GM19240 (cell line): ENCODE measurements around the gene JMJD8.
"Not testable (repeated sequence)": the region's sequence is repeated elsewhere in the genome, so short reads cannot be mapped to it uniquely, and the experiment has no call there.

Experiments
- DNase-seq: peaks from one replicate; pipeline ENCODE4 v3.0.0; 2011; ENCODE audit warnings: low spot score; ENCODE audit not compliant: insufficient read length

The JMJD8 gene

GRCh38 chr16:722835-723633, 38.9 kb upstream of the JMJD8 start:
- no peak for DNase-seq

GRCh38 chr16:721765-722540, 37.8 kb upstream of the JMJD8 start:
- DNase-seq = no peak

- peak; percentile 95 for DNase-seq
Observed at GRCh38 chr16:720990-721764, 37.0 kb upstream of the JMJD8 start, which contains the start of gene ANTKMT. Gene ANTKMT (plus strand): TSS chr16:721146. CDS start chr16:721275, 129 bp downstream.

- DNase-seq = peak; percentile 77
Observed at GRCh38 chr16:720447-720989, 36.4 kb upstream of the JMJD8 start.

- no peak for DNase-seq
Observed at GRCh38 chr16:719815-720446, 35.8 kb upstream of the JMJD8 start.

GRCh38 chr16:718922-719321, 34.8 kb upstream of the JMJD8 start:
- no peak for DNase-seq

GRCh38 chr16:718389-718788, 34.3 kb upstream of the JMJD8 start:
- DNase-seq = no peak

- no peak for DNase-seq
Observed at GRCh38 chr16:717450-718245, 33.5 kb upstream of the JMJD8 start.

- no peak for DNase-seq
Observed at GRCh38 chr16:716768-717325, 32.7 kb upstream of the JMJD8 start.

- no peak for DNase-seq
Observed at GRCh38 chr16:716200-716568, 32.0 kb upstream of the JMJD8 start.

GRCh38 chr16:715477-716199, 31.5 kb upstream of the JMJD8 start:
- no peak for DNase-seq

- DNase-seq = peak; percentile 93
Observed at GRCh38 chr16:714558-715476, 30.7 kb upstream of the JMJD8 start, which contains the start of gene METRN. Gene METRN (plus strand): TSS chr16:715118. CDS start chr16:715290, 172 bp downstream.

GRCh38 chr16:714079-714478, 29.9 kb upstream of the JMJD8 start:
- no peak for DNase-seq

GRCh38 chr16:712740-713250, 28.7 kb upstream of the JMJD8 start:
- DNase-seq = not testable (repeated sequence)

GRCh38 chr16:711548-712320, 27.6 kb upstream of the JMJD8 start:
- peak; percentile 99 for DNase-seq

- no peak for DNase-seq
Observed at GRCh38 chr16:711084-711483, 26.9 kb upstream of the JMJD8 start.

GRCh38 chr16:710500-711075, 26.5 kb upstream of the JMJD8 start:
- no peak for DNase-seq
